ENCODE measurements around the gene PRRT3.
"Not testable (repeated sequence)": the region's sequence is repeated elsewhere in the genome, so short reads cannot be mapped to it uniquely, and the experiment has no call there.

Gene PRRT3

DNA sequence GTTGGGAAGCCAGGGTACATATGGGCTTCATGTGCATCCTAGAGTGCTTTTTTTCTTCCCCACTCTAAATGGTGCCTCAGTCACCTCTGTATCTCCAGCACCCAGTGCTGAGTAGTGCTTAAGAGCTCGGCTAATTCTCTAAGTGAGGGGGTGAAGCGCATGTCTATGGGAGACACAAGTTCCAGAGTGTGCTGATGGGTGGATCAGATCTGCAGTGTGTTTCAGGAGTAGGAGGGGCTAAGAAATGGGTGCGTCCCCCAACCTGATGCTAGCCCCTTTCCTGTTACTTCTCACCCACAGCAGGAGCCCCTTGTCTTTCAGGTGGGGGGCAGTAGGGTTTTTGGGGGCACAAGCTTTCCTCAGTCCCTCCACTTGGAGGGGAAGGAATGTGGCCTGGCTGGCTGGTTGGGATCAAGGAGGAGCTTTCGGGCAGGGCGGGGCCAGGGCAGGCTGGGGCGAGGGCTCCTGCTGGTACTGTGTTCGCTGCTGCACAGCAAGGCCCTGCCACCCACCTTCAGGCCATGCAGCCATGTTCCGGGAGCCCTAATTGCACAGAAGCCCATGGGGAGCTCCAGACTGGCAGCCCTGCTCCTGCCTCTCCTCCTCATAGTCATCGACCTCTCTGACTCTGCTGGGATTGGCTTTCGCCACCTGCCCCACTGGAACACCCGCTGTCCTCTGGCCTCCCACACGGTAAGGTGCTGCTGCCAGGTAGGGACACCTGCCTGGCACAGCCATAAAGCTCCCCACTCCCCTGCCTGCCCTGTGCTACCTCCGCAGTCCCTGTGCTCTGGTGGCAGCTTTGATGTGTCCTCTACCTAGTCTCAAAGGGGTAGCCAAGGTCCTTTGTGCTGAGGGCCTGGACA is 49.6 kb downstream of the PRRT3 start, which contains the start of gene IL17RE:
Gene IL17RE, plus strand, starts transcription at position 477 of the 866 bp plus-strand sequence. Its CDS starts 85 bp downstream, at position 562.
- H3K4me3 ChIP-seq (ENCODE audit: low read depth, low read length) = peak within 1 kb of the TSS; percentile 82
- TF ChIP-seq, protein P1, sequence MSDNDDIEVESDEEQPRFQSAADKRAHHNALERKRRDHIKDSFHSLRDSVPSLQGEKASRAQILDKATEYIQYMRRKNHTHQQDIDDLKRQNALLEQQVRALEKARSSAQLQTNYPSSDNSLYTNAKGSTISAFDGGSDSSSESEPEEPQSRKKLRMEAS (IDR thresholded peaks at IDR 0.05; ENCODE audit: low read depth, low read length) = no peak
- TF ChIP-seq POLR2A (IDR thresholded peaks at IDR 0.05; ENCODE audit: extremely low read depth, insufficient read length) = peak; percentile 17
- peak; percentile 80 for DNase-seq (ENCODE audit: low read depth)

DNA sequence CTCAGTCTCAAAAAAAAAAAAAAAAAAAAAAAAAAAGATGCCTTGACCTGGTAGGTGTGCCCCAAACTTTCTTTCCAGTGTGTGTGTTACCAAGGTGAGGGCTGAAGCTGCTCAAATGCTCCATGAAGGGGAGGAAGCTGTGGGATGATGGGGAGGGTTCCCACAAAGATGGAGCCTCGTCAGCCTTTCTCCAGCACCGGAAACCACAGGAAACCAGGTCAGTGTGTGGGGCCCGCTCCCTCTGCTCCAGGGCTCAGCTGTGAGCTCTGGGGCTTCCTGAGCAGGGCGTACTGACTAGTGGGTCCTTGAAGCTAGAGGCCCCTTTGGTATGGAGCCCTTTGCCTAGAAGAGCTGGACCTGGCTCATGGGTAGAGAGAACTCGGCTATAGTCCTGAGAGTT is 50.2 kb downstream of the PRRT3 start:
- peak overlapping the region; percentile 82 for H3K4me3 ChIP-seq (ENCODE audit: low read depth, low read length)
- DNase-seq (ENCODE audit: low read depth) = peak; percentile 89
- no peak for TF ChIP-seq POLR2A (IDR thresholded peaks at IDR 0.05; ENCODE audit: extremely low read depth, insufficient read length)
- TF ChIP-seq, protein P2, sequence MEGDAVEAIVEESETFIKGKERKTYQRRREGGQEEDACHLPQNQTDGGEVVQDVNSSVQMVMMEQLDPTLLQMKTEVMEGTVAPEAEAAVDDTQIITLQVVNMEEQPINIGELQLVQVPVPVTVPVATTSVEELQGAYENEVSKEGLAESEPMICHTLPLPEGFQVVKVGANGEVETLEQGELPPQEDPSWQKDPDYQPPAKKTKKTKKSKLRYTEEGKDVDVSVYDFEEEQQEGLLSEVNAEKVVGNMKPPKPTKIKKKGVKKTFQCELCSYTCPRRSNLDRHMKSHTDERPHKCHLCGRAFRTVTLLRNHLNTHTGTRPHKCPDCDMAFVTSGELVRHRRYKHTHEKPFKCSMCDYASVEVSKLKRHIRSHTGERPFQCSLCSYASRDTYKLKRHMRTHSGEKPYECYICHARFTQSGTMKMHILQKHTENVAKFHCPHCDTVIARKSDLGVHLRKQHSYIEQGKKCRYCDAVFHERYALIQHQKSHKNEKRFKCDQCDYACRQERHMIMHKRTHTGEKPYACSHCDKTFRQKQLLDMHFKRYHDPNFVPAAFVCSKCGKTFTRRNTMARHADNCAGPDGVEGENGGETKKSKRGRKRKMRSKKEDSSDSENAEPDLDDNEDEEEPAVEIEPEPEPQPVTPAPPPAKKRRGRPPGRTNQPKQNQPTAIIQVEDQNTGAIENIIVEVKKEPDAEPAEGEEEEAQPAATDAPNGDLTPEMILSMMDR (IDR thresholded peaks at IDR 0.05; ENCODE audit: low read depth, low read length) = no peak
- TF ChIP-seq, protein P1 (IDR thresholded peaks at IDR 0.05; ENCODE audit: low read depth, low read length) = no peak
- TF ChIP-seq MYC (IDR thresholded peaks at IDR 0.05; ENCODE audit: low read depth, low read length) = no peak

DNA sequence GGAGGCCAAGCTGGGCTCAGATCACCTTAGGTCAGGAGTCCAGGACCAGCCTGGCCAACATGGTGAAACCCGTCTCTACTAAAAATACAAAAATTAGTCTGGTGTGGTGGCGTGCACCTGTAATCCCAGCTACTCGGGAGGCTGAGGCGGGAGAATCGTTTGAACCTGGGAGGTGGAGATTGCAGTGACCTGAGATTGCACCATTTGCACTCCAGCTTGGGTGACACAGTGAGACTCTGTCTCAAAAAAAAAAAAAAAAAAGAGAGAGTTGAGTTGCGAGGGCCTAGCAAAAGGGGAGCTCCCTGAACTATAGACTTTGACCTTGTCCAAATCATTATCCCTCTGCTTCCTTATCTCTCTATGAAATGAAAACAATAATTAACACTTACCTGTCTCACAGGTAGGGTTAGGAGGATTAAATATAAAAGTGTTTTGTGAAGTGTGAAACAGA is 51.2 kb downstream of the PRRT3 start:
- H3K4me3 ChIP-seq (ENCODE audit: low read depth, low read length); DNase-seq (ENCODE audit: low read depth): not testable (repeated sequence)

DNA sequence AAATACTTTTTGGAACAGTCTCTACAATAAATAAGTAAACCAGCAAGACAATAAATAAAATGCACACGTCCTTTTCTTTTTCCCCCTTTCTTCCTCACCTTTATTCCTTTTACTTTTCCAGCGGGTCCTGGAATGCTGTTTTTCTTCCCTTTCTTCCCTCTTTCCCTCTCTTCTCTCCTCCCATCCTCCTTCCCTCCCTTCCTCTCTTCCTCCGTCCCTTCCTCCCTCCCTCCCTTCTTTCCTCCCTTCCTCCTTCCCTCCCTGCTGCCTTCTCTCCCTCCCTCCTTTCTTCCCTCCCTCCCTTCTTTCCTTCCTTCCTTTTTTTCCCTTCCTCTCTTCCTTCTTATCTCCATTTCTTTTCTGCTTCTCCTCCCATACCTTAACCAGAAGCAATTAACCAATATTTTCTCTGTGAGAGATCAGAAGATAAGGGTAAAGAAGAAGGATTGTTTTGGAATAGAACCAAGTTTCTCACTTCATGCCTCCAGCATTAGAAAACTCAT is 52.9 kb downstream of the PRRT3 start:
- DNase-seq (ENCODE audit: low read depth) = no peak
- TF ChIP-seq MYC (IDR thresholded peaks at IDR 0.05; ENCODE audit: low read depth, low read length) = no peak
- no peak for TF ChIP-seq POLR2A (IDR thresholded peaks at IDR 0.05; ENCODE audit: extremely low read depth, insufficient read length)
- TF ChIP-seq, protein P1 (IDR thresholded peaks at IDR 0.05; ENCODE audit: low read depth, low read length) = no peak
- TF ChIP-seq, protein P2 (IDR thresholded peaks at IDR 0.05; ENCODE audit: low read depth, low read length) = no peak
- no peak overlapping the region for H3K4me3 ChIP-seq (ENCODE audit: low read depth, low read length)

DNA sequence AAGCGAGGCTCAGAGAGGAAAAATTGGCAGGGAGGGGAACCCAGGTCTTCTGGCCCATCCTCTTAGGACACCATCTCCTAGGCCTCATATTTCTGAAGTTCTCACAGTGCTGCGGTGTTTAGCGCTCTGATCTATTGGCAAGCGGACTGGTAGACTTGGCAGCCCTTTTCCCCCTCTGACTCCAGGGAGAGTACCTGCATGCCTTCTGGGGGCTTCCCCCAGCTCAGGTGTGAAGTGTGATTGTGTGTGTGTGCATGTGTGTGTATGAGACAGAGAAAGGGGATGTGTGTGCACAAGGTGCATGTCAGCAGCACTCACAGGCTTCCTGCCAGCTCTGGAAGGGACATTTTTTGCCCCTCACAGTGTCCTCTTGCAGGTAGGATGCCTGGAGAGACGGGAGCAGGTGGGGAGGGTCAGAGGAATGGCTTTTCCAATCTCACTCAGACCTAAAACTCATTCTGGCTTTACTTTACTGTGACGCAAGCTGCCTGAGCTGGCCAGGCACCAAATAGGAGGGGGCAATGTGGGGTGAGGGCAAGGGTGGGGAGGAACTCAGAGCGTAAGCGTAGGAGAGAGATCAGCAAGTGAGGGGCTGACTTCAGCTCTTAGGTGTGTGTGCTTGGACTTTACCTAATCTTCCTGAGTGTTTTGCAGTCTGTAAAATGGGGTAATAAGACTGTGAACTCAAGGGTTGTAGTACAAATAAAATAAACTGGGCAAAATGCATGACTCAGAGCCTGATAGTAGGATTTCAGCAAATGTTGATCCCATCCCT is 53.6 kb downstream of the PRRT3 start:
- TF ChIP-seq POLR2A (IDR thresholded peaks at IDR 0.05; ENCODE audit: extremely low read depth, insufficient read length) = no peak
- TF ChIP-seq, protein P2 (IDR thresholded peaks at IDR 0.05; ENCODE audit: low read depth, low read length) = no peak
- TF ChIP-seq, protein P1 (IDR thresholded peaks at IDR 0.05; ENCODE audit: low read depth, low read length) = no peak
- TF ChIP-seq MYC (IDR thresholded peaks at IDR 0.05; ENCODE audit: low read depth, low read length) = no peak
- H3K4me3 ChIP-seq (ENCODE audit: low read depth, low read length) = no peak overlapping the region
- peak; percentile 61 for DNase-seq (ENCODE audit: low read depth)

DNA sequence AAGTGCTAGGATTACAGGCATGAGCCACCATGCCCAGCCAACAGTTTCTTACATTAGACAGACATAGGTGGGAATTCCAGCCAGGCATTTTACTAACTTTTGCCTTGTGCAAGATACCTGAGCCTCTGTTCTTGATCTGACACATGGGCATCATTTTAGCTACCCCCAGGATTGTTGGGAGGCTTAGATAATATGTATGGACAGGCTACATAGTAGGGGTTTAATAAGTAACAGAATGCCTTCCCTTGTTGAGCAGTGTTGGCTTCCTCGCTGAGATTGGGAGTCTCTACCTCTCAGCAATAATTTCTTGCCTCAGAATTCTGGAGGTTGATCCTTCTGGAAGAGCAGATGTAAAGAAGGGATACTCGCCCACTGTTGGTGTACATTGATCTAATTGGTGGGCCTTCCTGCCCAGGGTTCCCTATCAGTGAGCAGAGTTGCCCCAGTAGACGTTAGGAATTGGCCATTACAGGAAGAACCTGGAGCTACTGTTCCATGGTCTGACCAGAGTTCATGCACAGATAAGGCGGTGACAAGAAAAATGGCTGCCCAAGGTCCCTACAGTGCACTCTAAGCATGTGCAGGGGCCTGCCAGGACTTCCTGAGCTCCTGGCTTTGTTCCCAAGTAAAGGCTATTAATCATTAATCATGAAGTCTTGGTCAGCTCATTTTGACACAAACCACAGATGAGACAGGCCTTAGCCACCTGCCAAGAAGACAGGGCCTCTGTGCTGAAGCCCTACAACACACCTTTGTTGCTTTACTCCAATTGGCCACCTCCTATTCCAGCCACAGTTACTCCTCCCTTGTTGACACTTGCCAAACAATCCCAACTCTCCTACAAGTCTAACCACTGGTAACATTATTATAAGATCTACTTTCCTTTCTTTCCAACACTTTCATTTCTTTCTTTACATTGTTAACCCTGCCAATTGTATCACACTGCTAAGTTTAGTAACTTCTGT is 54.5 kb downstream of the PRRT3 start:
- DNase-seq (ENCODE audit: low read depth) = no peak

DNA sequence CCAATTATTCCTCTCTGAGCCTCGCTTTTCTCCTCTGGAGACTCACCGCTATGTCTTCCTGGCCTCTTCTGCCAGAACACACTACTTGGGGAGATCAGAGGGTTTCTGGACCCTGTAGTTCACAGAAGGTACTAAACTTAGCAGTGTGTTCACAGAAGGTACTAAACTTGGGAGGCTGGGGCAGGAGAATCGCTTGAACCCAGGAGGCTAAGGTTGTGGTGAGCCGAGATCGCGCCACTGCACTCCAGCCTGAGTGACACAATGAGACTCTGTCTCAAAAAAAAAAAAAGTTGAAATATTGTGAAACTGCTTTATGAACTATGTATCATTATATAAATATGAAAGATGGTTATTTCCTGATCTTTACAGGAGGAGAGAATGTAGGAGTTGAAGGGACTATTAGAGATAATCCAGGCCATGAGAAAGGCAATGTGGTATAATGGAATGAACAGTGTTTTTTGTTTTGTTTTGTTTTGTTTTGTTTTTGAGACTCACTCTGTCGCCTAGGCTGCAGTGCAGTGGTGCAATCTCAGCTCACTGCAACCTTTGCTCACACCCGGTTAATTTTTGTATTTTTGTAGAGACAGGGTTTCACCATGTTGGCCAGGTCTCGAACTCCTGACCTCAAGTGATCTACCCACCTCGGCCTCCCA is 55.3 kb downstream of the PRRT3 start:
- H3K4me3 ChIP-seq (ENCODE audit: low read depth, low read length); DNase-seq (ENCODE audit: low read depth): not testable (repeated sequence)

More for the DNA sequence above, 54.5 kb downstream of the PRRT3 start:
- no peak overlapping the region for H3K4me3 ChIP-seq (ENCODE audit: low read depth, low read length)
- TF ChIP-seq, protein P2 (IDR thresholded peaks at IDR 0.05; ENCODE audit: low read depth, low read length) = no peak
- TF ChIP-seq POLR2A (IDR thresholded peaks at IDR 0.05; ENCODE audit: extremely low read depth, insufficient read length) (no peak), MYC (IDR thresholded peaks at IDR 0.05; ENCODE audit: low read depth, low read length) (no peak)
- TF ChIP-seq, protein P1 (IDR thresholded peaks at IDR 0.05; ENCODE audit: low read depth, low read length) = no peak

DNA sequence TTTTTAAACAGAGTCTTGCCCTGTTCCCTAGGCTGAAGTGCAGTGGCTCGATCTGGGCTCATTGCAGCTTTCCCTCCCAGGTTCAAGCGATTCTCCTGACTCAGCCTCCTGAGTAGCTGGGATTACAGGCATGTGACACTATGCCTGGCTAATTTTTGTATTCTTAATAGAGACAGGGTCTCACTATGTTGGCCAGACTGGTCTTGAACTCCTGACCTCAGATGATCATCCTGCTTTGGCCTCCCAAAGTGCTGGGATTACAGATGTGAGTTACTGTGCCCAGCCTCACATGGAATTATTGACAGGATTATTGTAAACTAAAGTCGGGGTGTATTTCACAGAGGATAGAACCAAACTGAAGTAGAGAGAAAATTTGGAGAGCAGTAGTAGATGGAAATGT is 56.5 kb downstream of the PRRT3 start:
- H3K4me3 ChIP-seq (ENCODE audit: low read depth, low read length); DNase-seq (ENCODE audit: low read depth): not testable (repeated sequence)
